Epithelial cell of proximal tubule (primary cell): ENCODE results near the gene NHS. TPM values are rescaled to one million over a fixed set of nuclear protein-coding genes. Genes with fewer than 3 reads are reported as not detected.

Source experiments
- DNase-seq: peaks from one replicate; pipeline ENCODE4 v3.0.0-alpha.2; 2011; ENCODE audit warnings: low read depth
- H3K4me3 ChIP-seq: 2 replicates; pipeline ENCODE4 v1.5.1; 2011; ENCODE audit warnings: low read depth, mild to moderate bottlenecking, low read length
- total RNA-seq: library from RNA; depleted of rRNA; stranded (reverse); fragments of >200 nt; gene quantifications from 2 replicates; pipeline ENCODE4 v1.2.3, GENCODE V29; 2015
- TF ChIP-seq, protein P1 (sequence below): conservative IDR thresholded peaks from 2 replicates; pipeline ENCODE4 v1.5.1; 2012; ENCODE audit warnings: low read depth, mild to moderate bottlenecking, low read length

The NHS gene
- total RNA-seq, 1 donor from 2014 or later = 7.6 TPM

DNA sequence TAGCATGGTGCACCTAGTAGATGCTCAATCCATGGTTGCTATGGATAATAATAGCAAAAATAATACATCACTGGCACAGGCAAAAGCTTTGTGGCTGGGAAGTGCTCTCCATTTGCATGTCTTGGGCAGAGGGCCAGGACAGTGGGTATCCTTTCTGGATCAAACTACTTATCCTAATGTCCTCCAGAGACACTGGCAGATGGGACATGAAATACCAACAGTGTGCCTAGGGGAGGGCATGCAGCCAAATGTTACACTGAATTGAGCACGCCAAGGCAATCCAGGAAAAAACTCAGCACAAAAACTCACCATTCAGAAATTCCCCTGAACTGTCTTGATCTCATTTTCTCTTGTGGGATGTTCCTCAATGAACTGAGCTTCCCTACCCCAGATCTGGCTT is 263.7 kb downstream of the NHS start:
- no peak overlapping the region for H3K4me3 ChIP-seq
- TF ChIP-seq, protein P1, sequence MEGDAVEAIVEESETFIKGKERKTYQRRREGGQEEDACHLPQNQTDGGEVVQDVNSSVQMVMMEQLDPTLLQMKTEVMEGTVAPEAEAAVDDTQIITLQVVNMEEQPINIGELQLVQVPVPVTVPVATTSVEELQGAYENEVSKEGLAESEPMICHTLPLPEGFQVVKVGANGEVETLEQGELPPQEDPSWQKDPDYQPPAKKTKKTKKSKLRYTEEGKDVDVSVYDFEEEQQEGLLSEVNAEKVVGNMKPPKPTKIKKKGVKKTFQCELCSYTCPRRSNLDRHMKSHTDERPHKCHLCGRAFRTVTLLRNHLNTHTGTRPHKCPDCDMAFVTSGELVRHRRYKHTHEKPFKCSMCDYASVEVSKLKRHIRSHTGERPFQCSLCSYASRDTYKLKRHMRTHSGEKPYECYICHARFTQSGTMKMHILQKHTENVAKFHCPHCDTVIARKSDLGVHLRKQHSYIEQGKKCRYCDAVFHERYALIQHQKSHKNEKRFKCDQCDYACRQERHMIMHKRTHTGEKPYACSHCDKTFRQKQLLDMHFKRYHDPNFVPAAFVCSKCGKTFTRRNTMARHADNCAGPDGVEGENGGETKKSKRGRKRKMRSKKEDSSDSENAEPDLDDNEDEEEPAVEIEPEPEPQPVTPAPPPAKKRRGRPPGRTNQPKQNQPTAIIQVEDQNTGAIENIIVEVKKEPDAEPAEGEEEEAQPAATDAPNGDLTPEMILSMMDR = no peak
- no peak for DNase-seq

DNA sequence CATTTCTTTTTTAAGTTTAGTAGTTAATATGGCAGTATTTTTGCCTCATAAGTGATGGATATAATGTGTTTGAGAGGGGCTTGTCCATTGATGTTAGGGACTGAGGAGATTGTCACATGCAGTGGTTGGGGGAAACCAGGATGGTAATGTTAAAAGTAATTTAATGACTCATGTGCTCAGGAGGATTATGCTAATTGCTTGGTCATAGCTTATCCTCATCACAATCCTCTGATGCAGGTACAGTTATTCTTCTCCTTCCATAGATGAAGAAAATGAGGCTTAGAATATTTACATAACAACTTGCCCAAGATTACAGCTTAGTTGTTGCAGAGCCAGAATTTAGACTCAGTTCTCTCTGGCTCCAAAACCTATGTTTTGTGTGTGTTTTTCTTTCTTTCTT is 267.9 kb downstream of the NHS start:
- TF ChIP-seq, protein P1 = no peak
- DNase-seq = no peak
- H3K4me3 ChIP-seq = no peak overlapping the region

DNA sequence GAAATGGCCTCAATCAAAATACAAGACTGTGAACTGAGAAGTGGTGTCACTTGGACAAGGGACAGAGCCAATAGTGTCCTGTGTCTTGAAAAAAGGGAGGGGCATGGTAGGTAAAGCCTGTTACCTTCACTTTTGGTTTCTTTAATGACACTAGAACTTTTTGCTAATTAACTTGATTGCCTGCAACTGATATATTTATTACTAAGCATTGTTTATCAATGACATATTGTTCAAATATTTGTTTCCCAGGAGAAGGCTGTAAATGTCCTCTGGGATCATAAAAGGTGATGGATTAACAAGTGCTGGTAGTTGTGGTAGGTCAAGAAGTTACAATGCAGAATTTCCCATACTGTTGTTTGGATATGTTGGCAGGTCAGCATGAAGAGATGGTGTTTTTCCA is 268.5 kb downstream of the NHS start:
- TF ChIP-seq, protein P1 = no peak
- no peak overlapping the region for H3K4me3 ChIP-seq
- no peak for DNase-seq

DNA sequence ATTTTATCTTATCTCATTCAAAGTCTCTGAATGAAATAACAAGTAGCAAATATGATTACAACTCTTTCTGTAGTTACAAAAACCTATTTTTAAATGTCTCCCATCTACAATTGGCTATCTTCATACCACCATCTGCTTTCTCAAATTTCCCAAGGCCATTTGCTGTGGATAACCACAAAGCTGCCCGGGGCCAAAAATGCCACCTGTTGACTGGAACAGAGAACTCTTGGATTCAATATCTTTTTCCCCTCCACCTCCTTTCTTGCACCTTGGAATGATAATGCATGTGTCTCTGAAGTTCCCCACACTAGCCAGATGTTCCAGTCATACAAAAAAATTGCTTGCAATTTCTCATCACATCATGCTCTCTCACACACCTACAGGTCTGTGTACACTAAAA is 269.0 kb downstream of the NHS start:
- DNase-seq = no peak
- TF ChIP-seq, protein P1 = no peak
- H3K4me3 ChIP-seq = no peak overlapping the region

DNA sequence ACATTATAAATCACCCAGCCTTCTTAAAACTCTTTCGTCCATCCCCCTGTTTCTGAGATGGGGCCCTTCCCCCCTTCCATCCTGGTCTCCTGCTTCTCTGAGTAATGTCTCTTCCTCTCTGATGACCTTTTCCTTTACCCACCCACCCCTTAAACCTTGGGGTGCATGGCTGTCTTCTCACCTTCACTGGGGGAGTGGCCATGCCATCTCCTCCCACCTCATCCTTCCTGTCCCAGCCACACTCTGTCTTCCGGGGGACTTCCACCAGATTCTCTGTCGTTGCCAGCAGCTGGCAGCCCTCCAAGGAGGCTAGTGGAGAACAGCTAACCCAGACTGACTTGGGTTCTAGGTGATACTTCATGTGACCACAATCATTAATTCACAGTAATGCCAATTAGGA is 279.1 kb downstream of the NHS start:
- no peak overlapping the region for H3K4me3 ChIP-seq
- TF ChIP-seq, protein P1 = no peak
- DNase-seq = no peak

DNA sequence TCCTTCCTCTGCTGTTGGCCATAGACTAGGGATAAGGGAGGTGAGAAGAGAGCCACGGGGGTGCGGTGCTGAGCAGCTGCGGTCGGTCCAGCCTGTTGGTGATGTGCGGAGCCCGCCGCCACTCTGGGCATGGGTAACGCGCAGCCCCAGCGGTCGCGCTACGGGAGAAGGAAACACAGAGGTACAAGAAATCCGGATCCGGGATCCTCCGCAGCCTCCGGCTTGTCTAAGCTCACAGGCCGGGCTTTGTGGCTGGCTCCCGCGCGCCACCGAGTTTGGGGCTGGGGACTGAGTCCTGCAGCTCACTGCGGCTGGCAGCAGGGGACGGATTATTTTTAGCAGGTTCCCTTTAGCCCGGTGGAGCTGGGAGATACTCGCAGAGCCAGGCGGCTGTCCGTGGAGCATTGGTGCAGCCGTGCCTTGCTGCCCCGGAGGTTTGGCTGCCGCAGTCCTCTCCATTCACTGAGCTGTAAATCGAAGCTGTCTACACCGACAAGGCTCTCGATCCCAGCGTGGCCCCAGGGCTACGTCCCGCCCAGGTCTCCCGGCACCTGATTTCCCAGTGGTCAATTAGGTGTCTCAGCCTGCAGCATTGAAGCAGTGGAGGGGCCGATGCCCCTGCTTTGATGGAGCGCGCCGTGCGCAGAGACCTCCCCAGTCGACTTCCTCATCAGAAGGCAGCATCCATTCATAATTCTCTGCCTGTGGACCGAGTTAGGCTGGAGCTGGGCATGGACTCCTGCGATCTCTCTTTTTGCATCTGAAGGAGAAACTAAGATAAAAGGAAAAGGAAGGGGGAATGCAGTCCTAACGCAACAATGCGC is 280.4 kb downstream of the NHS start:
- TF ChIP-seq, protein P1 = no peak
- peak overlapping the region; percentile 19 for H3K4me3 ChIP-seq
- no peak for DNase-seq

DNA sequence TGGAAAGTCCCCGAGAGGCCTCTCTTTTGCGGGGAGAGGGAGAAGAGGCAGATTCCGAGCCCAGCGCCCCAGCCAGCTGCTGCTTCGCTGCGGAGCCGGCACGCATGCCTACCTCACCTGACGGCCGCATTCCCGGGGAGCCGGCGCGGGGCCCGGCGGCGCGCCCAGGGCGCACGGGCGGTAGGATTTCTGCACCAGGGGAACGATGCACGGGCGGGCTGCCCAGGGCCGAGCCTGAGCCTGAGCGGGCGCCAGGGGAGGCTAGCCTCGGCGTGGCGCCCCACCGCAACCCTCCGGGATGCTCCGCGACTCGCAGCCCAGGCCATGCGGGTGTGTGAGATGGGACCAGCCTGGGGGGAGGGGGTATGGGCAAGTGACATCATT is 281.0 kb downstream of the NHS start:
- TF ChIP-seq, protein P1 = no peak
- no peak for DNase-seq
- peak overlapping the region; percentile 19 for H3K4me3 ChIP-seq
